GM21381 (cell line): ENCODE measurements around the gene RBP3.

ENCODE experiments used
- ATAC-seq: cut with Tn5 transposase; IDR thresholded peaks from one replicate; pipeline ENCODE4 v1.9.1; 2021; ENCODE audit warnings: mild to moderate bottlenecking, moderate library complexity; ENCODE audit not compliant: unreplicated experiment

Gene RBP3

GRCh38 chr10:47348138-47348651 lies at the start of gene RBP3:
RBP3 (plus strand) TSS chr10:47348363; CDS start chr10:47348485, 122 bp downstream.
- ATAC-seq: no peak

GRCh38 chr10:47298715-47299114 lies 49.4 kb upstream of the RBP3 start:
- ATAC-seq: no peak

- ATAC-seq: no peak
These were observed 48.3 kb upstream of the RBP3 start, which contains the start of gene GDF10 for GRCh38 chr10:47299611-47300428. GDF10 (plus strand) TSS chr10:47300197; CDS start chr10:47300652, 455 bp downstream.

- no peak for ATAC-seq
These were observed 47.7 kb upstream of the RBP3 start for GRCh38 chr10:47300429-47300931.

- ATAC-seq: no peak
These were observed 46.3 kb upstream of the RBP3 start for GRCh38 chr10:47301833-47302232.

- ATAC-seq: no peak
These were observed 45.1 kb upstream of the RBP3 start for GRCh38 chr10:47303105-47303504.

GRCh38 chr10:47303866-47304265 lies 44.3 kb upstream of the RBP3 start:
- ATAC-seq: no peak

- no peak for ATAC-seq
These were observed 42.6 kb upstream of the RBP3 start for GRCh38 chr10:47305566-47305965.

- no peak for ATAC-seq
These were observed 41.6 kb upstream of the RBP3 start for GRCh38 chr10:47306387-47307210.

GRCh38 chr10:47307381-47307780 lies 40.8 kb upstream of the RBP3 start:
- ATAC-seq: no peak

GRCh38 chr10:47308775-47309174 lies 39.4 kb upstream of the RBP3 start:
- no peak for ATAC-seq

GRCh38 chr10:47309408-47310089 lies 38.6 kb upstream of the RBP3 start:
- ATAC-seq: no peak

- no peak for ATAC-seq
These were observed 38.1 kb upstream of the RBP3 start for GRCh38 chr10:47310090-47310505.

- ATAC-seq: no peak
These were observed 36.8 kb upstream of the RBP3 start for GRCh38 chr10:47311193-47311931.

GRCh38 chr10:47311932-47312662 lies 36.1 kb upstream of the RBP3 start:
- ATAC-seq: no peak

GRCh38 chr10:47312663-47312995 lies 35.5 kb upstream of the RBP3 start:
- ATAC-seq: no peak

- no peak for ATAC-seq
These were observed 33.7 kb upstream of the RBP3 start for GRCh38 chr10:47314416-47314970.

- ATAC-seq: no peak
These were observed 32.7 kb upstream of the RBP3 start for GRCh38 chr10:47315421-47315820.

- no peak for ATAC-seq
These were observed 32.0 kb upstream of the RBP3 start for GRCh38 chr10:47316131-47316530.
